CD4-positive, alpha-beta T cell treated with Interleukin-1 beta for 1 hour (primary cell): Measurements from ENCODE around the gene AGFG2.
A peak's percentile ranks its signal among the peaks of the same experiment; 100 is the strongest.

Source experiments
- DNase-seq, 2 donors: peaks; one replicate each; pipeline ENCODE4 v3.0.0-alpha.2; 2020 to 2022

The AGFG2 gene

DNA sequence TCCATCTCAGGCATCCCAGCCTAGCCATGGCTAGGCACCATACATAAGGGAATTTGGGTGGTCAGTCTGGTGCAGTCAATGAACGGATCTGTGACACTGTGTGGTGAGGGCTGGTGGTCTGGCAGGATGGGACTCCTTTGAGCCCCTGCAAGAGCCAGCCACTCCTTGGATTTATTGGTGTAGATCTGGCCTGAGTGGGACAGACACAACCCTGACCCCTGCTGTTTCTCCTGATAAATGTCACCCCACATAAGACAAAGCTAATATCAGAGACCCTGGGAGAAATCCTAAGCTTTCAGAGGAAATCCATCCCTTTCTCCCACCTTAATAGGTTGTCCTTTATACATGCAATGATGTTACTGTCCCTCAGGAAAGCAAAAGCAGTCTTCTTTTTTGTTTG is 49.4 kb downstream of the AGFG2 start:
- DNase-seq: no peak

DNA sequence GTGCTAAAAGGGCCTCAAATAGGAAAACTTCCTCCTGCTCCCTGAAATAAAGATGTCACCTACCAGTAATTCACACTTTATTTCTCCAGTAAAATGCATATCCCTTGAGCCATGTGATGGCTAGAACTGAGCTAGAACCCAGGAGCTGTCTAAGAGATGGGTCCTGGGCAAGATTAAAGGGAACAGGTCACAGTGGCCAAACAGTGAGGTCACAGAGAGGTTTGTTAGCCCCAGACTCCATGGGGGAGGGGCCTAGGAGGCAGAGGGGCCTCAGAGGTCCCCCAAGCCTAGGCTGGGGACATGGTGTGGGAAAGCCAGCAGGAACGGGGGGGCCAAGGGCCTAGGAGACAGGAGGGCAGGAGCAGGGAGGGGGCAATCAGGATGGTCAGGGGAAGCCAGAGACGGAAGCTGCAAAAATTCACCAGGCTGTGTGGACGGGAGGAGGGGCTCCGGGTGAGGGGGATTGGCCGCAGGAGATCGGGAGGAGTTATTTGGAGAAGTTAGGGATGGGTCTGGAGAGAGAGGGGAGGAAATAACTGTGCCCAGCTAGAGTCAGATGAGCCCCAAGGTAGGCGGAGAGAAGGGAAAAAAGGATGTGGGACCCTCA is 50.4 kb downstream of the AGFG2 start:
- no peak for DNase-seq

- DNase-seq: no peak
These were observed 51.2 kb downstream of the AGFG2 start for GRCh38 chr7:100590077-100590737.

DNA sequence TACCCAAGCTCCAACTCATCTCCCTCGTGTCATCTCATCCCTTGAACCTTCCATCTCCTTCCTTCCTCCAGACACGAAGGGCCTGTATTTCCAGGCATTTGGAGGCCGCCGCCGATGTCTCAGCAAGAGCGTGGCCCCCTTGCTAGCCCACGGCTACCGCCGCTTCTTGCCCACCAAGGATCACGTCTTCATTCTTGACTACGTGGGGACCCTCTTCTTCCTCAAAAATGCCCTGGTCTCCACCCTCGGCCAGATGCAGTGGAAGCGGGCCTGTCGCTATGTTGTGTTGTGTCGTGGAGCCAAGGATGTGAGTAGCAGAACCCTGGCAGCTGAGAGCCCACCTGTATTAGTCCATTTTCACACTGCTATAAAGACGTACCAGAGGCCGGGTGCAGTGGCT is 52.6 kb downstream of the AGFG2 start:
- no peak for DNase-seq

DNA sequence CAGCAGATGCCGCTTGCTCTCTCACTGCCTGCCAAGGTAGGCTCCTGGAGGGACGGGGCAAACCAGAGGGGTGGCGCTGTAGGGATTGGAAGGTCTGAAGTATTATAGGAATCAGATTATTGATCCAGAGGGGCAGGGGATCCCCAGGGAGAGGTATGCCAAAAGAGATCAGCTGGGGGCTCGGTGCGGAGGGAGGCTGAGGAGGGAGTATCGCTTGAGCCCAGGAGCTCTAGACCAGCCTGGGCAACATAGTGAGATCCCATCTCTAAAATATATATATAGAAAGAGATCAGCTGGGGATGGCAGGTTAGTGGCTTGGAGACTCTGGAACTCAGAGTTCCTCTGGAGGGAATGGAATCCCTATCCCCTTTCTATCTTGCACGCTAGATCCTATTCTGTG is 56.2 kb downstream of the AGFG2 start:
- DNase-seq: no peak

DNA sequence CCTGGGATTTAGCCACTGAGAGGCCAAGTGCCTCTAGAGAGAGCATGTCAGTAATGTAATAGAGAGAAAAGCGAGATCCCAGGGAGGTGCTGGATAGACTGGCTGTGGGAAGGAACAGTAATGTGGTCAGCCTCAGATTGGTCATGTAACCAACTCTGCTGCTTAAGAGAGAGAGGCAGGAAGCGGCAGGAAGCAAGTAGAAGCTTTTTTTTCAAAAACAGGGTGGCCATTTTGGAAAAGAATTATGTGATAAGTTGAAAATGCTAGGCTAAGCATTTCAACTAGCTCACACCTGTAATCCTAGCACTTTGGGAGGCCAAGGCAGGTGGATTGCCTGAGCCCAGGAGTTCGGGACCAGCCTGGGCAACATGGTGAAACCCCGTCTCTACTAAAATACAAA is 59.4 kb downstream of the AGFG2 start:
- DNase-seq: no peak

DNA sequence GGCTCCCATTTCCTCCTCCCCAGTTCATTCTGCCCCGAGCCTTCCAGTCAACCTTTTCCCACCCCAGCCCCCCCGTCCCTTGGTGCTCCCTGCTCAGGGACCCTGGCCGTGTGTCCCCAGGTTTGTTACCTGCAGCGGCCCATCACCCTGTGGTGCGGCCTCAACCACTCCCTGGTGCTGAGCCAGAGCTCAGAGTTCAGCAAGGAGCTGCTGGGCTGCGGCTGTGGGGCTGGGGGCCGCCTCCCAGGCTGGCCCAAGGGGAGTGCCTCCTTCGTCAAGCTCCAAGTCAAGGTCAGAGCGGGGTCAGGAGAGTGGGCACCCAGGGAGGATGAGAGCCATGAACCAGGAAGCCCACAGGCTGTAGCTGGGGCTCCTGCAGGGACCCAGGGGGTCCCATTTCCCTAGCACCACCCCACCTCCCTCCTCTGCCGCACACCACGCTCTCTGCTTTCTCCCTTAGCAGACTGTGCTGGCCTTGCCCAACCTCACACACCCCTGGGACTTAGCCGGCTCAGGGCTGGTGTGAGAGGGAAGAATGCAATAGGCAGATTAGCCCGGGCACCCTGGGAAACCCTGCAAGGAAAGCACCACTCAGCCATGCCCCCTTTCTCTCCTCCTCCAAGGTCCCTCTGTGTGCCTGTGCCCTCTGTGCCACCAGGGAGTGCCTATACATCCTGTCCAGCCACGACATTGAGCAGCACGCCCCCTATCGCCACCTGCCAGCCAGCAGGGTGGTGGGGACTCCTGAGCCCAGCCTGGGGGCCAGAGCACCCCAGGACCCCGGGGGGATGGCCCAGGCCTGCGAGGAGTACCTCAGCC is 61.1 kb downstream of the AGFG2 start:
- DNase-seq: no peak

DNA sequence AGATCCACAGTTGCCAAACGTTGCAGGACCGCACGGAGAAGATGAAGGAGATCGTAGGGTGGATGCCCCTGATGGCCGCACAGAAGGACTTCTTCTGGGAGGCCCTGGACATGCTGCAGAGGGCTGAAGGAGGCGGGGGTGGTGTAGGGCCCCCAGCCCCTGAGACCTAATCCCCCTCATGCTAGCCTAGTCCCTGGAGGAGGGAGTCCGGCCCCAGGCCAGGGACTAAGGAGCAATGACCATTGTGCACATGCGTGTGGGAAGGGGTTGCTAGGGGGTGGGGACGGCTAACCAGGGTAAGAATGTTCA is 61.7 kb downstream of the AGFG2 start:
- no peak for DNase-seq

GRCh38 chr7:100602889-100603725 is 64.1 kb downstream of the AGFG2 start:
- DNase-seq: no peak

DNA sequence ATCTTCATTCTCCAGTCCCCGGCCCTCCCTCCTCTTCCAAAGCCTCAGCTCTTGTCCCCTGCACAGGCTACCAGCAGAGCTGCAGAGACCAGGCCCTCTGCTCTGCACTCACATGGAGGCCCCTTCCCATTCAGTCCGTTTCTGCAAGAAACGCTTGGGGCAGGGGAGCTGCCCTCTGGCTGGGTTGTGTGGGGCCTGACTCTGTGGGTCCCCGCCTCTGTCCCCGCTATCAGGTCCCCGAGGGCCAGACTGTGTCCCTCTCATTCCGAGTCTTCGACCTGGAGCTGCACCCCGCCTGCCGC is 64.7 kb downstream of the AGFG2 start:
- no peak for DNase-seq

- DNase-seq: peak; percentile 79 to 83
These were observed 65.3 kb downstream of the AGFG2 start for GRCh38 chr7:100604028-100604975.

- peak; percentile 41 to 42 for DNase-seq
These were observed 66.2 kb downstream of the AGFG2 start for GRCh38 chr7:100604976-100605911.

- DNase-seq: no peak
These were observed 67.3 kb downstream of the AGFG2 start for GRCh38 chr7:100606313-100606712.

DNA sequence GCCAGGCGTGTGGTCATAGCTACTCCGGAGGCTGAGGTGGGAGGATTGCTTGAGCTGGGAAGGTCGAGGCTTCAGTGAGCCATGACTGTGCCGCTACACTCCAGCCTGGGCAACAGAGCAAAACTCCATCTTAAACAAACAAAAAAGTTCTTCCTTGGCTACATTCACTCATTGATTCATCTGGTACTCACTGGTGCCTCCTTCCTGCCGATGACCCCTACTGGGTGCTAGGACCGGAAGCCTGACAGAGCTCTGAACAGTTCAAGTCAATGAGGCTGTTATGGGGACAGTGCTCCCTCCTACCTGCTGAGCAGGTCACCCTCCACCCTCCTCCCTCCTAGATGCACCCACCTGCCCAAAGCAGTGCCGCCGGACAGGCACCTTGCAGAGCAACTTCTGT is 68.1 kb downstream of the AGFG2 start:
- no peak for DNase-seq

GRCh38 chr7:100609958-100610357 is 71.0 kb downstream of the AGFG2 start:
- no peak for DNase-seq

- peak; percentile 98 for DNase-seq
These were observed 73.2 kb downstream of the AGFG2 start, which contains the start of gene MOSPD3 for GRCh38 chr7:100611983-100612729. Gene MOSPD3 (plus strand): TSS chr7:100612540. CDS start chr7:100612792, 252 bp downstream.

- DNase-seq: peak in 1 of 2 donors; percentile 22
These were observed 73.9 kb downstream of the AGFG2 start for GRCh38 chr7:100612730-100613390.

DNA sequence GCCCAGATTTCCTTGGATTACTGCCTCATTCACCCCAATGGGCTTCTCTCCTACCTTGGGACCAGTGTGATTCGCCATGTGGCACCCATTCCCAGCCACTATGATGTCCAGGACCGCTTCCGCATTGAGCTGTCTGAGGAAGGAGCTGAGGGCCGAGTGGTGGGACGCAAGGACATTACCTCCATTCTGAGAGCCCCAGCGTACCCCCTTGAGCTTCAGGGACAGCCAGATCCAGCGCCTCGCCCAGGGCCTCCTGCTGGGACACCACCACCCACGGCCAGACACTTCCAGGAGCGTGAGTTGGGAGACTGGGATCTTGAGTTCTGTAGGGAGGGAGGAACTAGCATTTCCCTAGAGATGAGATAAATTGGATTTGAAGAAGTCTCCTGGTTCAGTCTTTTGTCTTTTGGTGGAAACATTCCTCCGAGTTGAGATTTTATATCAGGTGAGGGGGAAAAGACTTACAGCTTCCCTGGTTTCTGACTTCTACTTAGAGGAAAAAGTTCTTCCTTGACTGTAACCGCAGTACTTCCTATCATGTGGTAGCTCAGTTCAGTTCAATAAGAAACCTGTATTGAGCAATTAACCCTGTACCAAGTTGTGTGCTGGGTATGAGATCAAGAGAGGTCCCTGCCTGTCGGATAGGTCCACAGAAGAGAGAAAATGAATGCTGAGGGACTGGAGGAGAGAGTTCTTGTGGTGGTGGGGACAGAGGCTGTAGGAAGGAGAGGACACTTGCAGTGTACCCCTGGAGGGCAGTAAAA is 74.6 kb downstream of the AGFG2 start:
- DNase-seq: peak in 1 of 2 donors; percentile 13

DNA sequence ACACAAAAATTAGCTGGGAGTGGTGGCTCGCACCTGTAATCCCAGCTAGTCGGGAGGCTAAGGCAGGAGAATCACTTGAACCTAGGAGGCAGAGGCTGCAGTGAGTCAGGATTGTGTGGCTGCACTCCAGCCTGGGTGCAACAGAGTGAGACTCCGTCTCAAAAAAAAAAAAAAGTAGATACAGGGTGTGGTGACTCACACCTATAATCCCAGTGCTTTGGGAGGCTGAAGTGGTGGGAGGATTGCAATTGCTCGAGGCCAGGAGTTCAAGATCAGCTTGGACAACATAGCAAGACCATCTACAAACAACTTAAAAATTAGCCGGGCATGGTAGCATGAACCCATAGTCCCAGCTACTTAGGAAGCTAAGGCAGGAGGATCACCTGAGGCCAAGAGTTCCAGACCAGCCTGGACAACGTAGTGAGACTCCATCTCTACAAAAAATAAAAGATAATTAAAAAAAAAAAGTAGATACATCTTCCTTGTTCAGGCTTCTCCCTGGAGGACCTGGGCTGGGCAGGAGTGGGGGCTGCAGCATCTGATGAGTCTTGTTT is 75.4 kb downstream of the AGFG2 start:
- no peak for DNase-seq
